ENCODE results near the gene OR13G1. TPM values are rescaled to one million over a fixed set of nuclear protein-coding genes. Genes with fewer than 3 reads are reported as not detected.

The OR13G1 gene
- total RNA-seq, 1 donor from 2014 or later = not detected

DNA sequence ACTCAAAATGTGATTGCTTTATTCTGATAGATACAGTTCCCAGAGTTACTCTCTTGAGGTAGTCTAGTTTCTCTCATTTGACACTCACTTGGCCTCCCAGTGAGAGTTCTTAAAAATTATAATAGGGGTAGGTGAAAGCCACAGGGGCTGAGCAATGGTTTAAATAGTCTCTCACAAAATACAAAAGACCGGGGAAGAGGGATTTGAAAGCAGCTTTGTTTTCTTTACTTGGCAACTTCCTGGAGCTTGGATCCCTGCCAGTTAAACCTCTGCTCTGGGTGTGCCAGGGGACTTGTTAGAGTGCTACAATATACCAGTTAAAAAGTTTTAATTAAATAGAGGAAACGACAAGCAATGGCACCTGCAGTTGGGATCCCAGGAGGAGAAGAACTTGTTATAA is 31.7 kb downstream of the OR13G1 start:
- no peaks in the 10 kb centered on the region for H3K36me3 Mint-ChIP-seq (ENCODE audit: insufficient read depth)
- TF ChIP-seq CTCF (IDR thresholded peaks at IDR 0.05; ENCODE audit: unreplicated experiment) = no peak
- H3K27ac Mint-ChIP-seq = no peak overlapping the region
- H3K4me3 Mint-ChIP-seq (ENCODE audit: low read depth) = no peak overlapping the region
- no peak for DNase-seq (ENCODE audit: low spot score, unreplicated experiment)
- H3K9me3 Mint-ChIP-seq (ENCODE audit: low read depth) = no peaks in the 10 kb centered on the region
- peaks cover 3% of the 10 kb centered on the region for H3K4me1 Mint-ChIP-seq (ENCODE audit: low read depth)
- no peaks in the 10 kb centered on the region for H3K27me3 Mint-ChIP-seq

DNA sequence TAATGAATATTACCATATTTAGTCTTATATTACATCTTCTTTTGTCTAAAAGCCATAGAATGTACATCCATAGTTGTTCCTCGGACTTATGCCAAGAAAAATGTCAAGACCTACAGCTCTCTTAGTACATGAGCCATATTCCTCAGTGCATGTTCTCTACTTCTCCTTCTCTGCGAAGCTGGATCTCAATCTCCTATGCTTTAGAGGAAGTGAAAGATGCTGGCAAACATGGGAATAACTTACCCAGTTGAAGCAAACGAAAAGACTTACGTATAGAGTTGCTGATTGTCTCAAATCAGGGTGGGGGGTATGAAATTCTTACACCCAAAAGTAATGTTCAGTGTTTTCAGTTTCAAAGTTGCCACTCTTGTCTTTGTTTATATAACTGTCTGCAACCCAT is 32.7 kb downstream of the OR13G1 start:
- no peak for TF ChIP-seq CTCF (IDR thresholded peaks at IDR 0.05; ENCODE audit: unreplicated experiment)
- no peaks in the 10 kb centered on the region for H3K9me3 Mint-ChIP-seq (ENCODE audit: low read depth)
- peaks cover 3% of the 10 kb centered on the region for H3K4me1 Mint-ChIP-seq (ENCODE audit: low read depth)
- no peaks in the 10 kb centered on the region for H3K27me3 Mint-ChIP-seq
- no peak overlapping the region for H3K4me3 Mint-ChIP-seq (ENCODE audit: low read depth)
- no peak for DNase-seq (ENCODE audit: low spot score, unreplicated experiment)
- H3K27ac Mint-ChIP-seq = no peak overlapping the region
- no peaks in the 10 kb centered on the region for H3K36me3 Mint-ChIP-seq (ENCODE audit: insufficient read depth)

- Mint-ChIP-seq H3K36me3 (ENCODE audit: insufficient read depth) (no peaks in the 10 kb centered on the region), H3K9me3 (ENCODE audit: low read depth) (peaks cover 3% of the 10 kb centered on the region), H3K27ac (no peak overlapping the region), H3K27me3 (peaks cover 19% of the 10 kb centered on the region), H3K4me3 (ENCODE audit: low read depth) (no peak overlapping the region), H3K4me1 (ENCODE audit: low read depth) (peaks cover 2% of the 10 kb centered on the region)
- TF ChIP-seq CTCF (IDR thresholded peaks at IDR 0.05; ENCODE audit: unreplicated experiment) = no peak
- no peak for DNase-seq (ENCODE audit: low spot score, unreplicated experiment)
Measured at GRCh38 chr1:247642742-247643141, 36.8 kb downstream of the OR13G1 start.

- peak; percentile 60 for DNase-seq (ENCODE audit: low spot score, unreplicated experiment)
- H3K36me3 Mint-ChIP-seq (ENCODE audit: insufficient read depth) = no peaks in the 10 kb centered on the region
- H3K4me3 Mint-ChIP-seq (ENCODE audit: low read depth) = peak overlapping the region; percentile 67
- H3K27ac Mint-ChIP-seq = no peak overlapping the region
- H3K27me3 Mint-ChIP-seq = peaks cover 25% of the 10 kb centered on the region
- peaks cover 2% of the 10 kb centered on the region for H3K4me1 Mint-ChIP-seq (ENCODE audit: low read depth)
- no peak for TF ChIP-seq CTCF (IDR thresholded peaks at IDR 0.05; ENCODE audit: unreplicated experiment)
- H3K9me3 Mint-ChIP-seq (ENCODE audit: low read depth) = peaks cover 3% of the 10 kb centered on the region
Measured at GRCh38 chr1:247639381-247639981, 40.1 kb downstream of the OR13G1 start.

- no peak for TF ChIP-seq CTCF (IDR thresholded peaks at IDR 0.05; ENCODE audit: unreplicated experiment)
- H3K36me3 Mint-ChIP-seq (ENCODE audit: insufficient read depth) = no peaks in the 10 kb centered on the region
- peak overlapping the region; percentile 67 for H3K4me3 Mint-ChIP-seq (ENCODE audit: low read depth)
- H3K27ac Mint-ChIP-seq = no peak overlapping the region
- H3K4me1 Mint-ChIP-seq (ENCODE audit: low read depth) = peaks cover 2% of the 10 kb centered on the region
- H3K27me3 Mint-ChIP-seq = peaks cover 29% of the 10 kb centered on the region
- DNase-seq (ENCODE audit: low spot score, unreplicated experiment) = no peak
- peaks cover 6% of the 10 kb centered on the region for H3K9me3 Mint-ChIP-seq (ENCODE audit: low read depth)
Measured at GRCh38 chr1:247638781-247639180, 40.8 kb downstream of the OR13G1 start.
